K562 (cell line): Measurements from ENCODE around the gene ARPC4.

ENCODE experiments used
- POLR2A ChIP-seq: fragments of 450-650 bp; conservative IDR thresholded peaks from 2 replicates; pipeline ENCODE4 v1.6.1; 2016
- ZNF764 ChIP-seq: fragments of 250-450 bp; sonication (Bioruptor Pico); IDR thresholded peaks from 2 replicates; pipeline ENCODE4 v1.4.0; 2020; ENCODE audit warnings: low read depth, mild to moderate bottlenecking, moderate library complexity
- TF ChIP-seq, protein P1 (sequence below), 2 experiments: fragments of 450-650 bp; formaldehyde crosslinking in 1 of 2; IDR thresholded peaks; 2 replicates each; pipeline versions ENCODE4 v1.4.0 to v1.6.1; 2014 to 2020; ENCODE audit warnings: mild to moderate bottlenecking in 2 of 2, borderline replicate concordance in 1 of 2, low read depth in 1 of 2

DNA sequence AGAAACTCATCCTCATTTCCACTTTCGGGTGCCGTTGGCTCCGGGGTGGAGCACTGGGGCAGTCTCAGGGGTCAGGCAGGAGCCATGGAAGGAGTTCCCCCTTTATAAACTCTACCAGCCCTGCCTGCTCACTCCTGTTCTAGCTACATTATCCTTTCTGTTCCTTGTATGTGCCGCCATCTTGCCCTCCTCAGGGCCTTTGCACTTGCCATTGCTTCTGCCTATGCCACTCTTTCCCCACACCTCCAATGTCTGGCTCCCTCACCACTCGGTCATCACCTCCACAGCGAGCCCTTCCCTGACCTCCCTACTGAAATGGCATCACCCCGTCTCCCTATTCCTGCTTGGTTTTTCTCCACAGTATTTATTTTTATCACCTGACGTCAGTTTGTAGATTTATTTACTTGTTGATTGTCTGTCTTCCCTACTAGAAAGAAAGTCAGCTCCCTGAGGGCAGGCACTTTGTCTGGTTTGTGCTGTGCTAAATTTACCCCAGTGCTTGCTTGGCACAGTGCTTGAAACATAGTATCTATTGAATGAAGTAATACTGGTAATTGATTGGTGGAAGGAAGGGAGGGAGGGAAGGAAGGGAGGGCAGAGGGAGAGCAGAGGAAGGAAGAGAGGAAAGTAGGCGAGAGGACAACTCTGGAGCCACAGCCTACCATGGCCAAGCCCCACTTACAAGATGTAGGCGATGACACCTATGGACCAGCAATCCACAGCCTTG is 31.9 kb upstream of the ARPC4 start:
- TF ChIP-seq, protein P1, sequence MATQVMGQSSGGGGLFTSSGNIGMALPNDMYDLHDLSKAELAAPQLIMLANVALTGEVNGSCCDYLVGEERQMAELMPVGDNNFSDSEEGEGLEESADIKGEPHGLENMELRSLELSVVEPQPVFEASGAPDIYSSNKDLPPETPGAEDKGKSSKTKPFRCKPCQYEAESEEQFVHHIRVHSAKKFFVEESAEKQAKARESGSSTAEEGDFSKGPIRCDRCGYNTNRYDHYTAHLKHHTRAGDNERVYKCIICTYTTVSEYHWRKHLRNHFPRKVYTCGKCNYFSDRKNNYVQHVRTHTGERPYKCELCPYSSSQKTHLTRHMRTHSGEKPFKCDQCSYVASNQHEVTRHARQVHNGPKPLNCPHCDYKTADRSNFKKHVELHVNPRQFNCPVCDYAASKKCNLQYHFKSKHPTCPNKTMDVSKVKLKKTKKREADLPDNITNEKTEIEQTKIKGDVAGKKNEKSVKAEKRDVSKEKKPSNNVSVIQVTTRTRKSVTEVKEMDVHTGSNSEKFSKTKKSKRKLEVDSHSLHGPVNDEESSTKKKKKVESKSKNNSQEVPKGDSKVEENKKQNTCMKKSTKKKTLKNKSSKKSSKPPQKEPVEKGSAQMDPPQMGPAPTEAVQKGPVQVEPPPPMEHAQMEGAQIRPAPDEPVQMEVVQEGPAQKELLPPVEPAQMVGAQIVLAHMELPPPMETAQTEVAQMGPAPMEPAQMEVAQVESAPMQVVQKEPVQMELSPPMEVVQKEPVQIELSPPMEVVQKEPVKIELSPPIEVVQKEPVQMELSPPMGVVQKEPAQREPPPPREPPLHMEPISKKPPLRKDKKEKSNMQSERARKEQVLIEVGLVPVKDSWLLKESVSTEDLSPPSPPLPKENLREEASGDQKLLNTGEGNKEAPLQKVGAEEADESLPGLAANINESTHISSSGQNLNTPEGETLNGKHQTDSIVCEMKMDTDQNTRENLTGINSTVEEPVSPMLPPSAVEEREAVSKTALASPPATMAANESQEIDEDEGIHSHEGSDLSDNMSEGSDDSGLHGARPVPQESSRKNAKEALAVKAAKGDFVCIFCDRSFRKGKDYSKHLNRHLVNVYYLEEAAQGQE (IDR thresholded peaks at IDR 0.05; ENCODE audit: borderline replicate concordance) = no peak
- TF ChIP-seq, protein P1 (CRISPR knock-in tag; IDR thresholded peaks at IDR 0.05; ENCODE audit: low read depth) = no peak
- TF ChIP-seq POLR2A (no peak), ZNF764 (CRISPR knock-in tag) (no peak)
